Skeletal muscle tissue (tissue), 4 donors: Measurements from ENCODE around the gene ZC3H12C. TPM values are rescaled to one million over a fixed set of nuclear protein-coding genes. Genes with fewer than 3 reads are reported as not detected.

Source experiments
- H3K27ac ChIP-seq: one replicate; pipeline ENCODE4 v1.7.0; 2013; ENCODE audit warnings: mild to moderate bottlenecking, low read depth, low read length, inconsistent platforms
- H3K27me3 ChIP-seq, 3 donors: one replicate each; pipeline ENCODE4 v1.7.0; 2013; ENCODE audit warnings: low read length in 3 of 3; ENCODE audit not compliant: control insufficient read depth in 3 of 3, insufficient read depth in 3 of 3
- H3K36me3 ChIP-seq, 3 donors: one replicate each; pipeline ENCODE4 v1.7.0; 2013; ENCODE audit warnings: low read length in 3 of 3; ENCODE audit not compliant: control insufficient read depth in 3 of 3, insufficient read depth in 3 of 3
- H3K4me1 ChIP-seq, 3 donors: one replicate each; pipeline ENCODE4 v1.7.0; 2013; ENCODE audit warnings: low read length in 3 of 3, mild to moderate bottlenecking in 3 of 3; ENCODE audit not compliant: control insufficient read depth in 3 of 3, insufficient read depth in 3 of 3
- H3K4me3 ChIP-seq, 3 donors: one replicate each; pipeline ENCODE4 v1.7.0; 2013; ENCODE audit warnings: low read length in 3 of 3
- H3K9ac ChIP-seq, 3 donors: one replicate each; pipeline ENCODE4 v1.7.0; 2013; ENCODE audit warnings: low read length in 3 of 3, mild to moderate bottlenecking in 3 of 3, moderate library complexity in 2 of 3, low read depth in 1 of 3
- H3K9me3 ChIP-seq, 3 donors: one replicate each; pipeline ENCODE4 v1.7.0; 2013; ENCODE audit warnings: low read length in 3 of 3; ENCODE audit not compliant: control insufficient read depth in 3 of 3
- total RNA-seq: library from RNA; depleted of rRNA; stranded (reverse); fragments of >200 nt; gene quantifications from one replicate; pipeline ENCODE4 v1.2.3, GENCODE V29; 2014
- donor health status: Osteomylitis.

ZC3H12C gene
- total RNA-seq, 1 donor from 2014 or later: 13.6 TPM

DNA sequence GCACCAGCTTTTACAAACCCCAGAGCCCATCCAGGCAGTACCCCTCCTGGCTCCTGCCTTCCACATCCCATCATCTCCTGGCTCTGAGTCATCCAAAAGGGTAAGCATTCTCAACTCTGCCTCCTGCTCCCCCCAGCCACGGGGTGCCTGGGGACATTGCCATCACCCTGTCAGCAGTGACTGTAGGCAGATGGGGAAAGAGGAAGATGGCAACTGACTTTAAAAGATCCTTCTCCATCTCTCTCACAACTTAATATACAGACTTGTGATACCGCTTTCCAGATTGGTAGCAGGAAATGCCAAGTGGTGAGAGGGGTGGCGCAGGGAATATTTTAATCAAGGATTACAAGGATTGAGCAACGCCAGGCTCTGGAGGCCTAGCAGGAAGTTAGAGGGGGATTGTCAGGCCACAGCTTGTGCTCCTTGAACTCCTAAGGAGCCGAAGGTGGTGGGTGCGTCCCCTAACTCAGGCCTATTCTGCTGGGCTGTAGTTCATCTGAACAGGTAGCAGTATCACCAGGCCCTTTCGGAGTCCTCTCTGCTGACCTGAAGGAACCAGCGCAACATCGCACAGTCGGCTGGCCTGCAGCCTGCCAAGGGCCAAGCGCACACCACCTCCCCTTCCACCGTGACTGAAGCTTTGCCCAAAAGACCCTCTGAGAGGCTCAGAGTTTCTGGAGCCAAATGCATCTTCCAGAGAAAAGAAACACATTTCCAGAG, 83.3 kb downstream of the ZC3H12C start:
- no peaks in the 10 kb centered on the region for H3K36me3 ChIP-seq
- H3K27me3 ChIP-seq: no peaks in the 10 kb centered on the region
- H3K9ac ChIP-seq: no peak overlapping the region
- H3K4me1 ChIP-seq: peaks cover 3 to 6% (median 5%) of the 10 kb centered on the region in 3 donors
- no peaks in the 10 kb centered on the region for H3K9me3 ChIP-seq
- no peak overlapping the region for H3K27ac ChIP-seq
- no peak overlapping the region for H3K4me3 ChIP-seq

DNA sequence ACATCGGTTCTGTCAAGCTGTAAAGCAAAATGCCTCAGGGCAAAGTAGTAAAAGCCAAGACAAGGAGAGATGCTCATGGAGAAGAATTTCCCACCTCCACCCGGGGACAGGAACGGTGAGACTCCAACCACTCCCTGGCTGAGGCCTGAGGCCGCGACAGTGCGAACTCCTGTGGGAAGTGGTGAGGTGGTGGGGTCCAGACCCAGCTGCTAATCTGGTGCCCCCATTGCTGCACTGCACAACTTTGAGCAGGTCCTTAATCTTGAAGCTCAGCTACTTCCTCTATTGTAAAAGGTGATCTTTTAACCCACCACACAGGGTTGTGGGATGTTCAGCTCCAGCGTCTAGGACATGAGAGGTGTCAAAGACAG, 83.9 kb downstream of the ZC3H12C start:
- no peaks in the 10 kb centered on the region for H3K27me3 ChIP-seq
- no peaks in the 10 kb centered on the region for H3K36me3 ChIP-seq
- no peak overlapping the region for H3K27ac ChIP-seq
- no peak overlapping the region for H3K4me3 ChIP-seq
- peaks cover 3 to 6% (median 5%) of the 10 kb centered on the region in 3 donors for H3K4me1 ChIP-seq
- H3K9ac ChIP-seq: no peak overlapping the region
- H3K9me3 ChIP-seq: no peaks in the 10 kb centered on the region

DNA sequence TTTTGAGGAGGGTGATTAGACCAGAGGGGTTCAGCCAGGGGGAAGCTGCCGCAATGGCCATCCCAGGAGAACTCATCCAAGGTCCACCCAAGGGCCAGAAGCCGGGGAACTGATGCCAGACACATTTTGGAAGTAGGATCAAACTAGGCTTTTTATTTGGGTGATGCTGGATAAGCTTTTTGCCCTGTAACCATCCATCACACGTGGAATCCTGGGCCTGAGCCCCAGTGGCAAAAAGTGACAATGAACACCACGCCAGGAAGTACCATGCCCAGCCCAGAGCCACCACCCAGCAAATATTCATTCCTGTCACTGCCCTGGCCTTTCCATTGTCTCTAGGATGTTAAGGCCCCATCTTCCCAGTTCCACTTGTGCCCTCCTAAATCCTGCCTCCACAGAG, 85.9 kb downstream of the ZC3H12C start:
- Histone ChIP-seq H3K27me3 (no peaks in the 10 kb centered on the region), H3K4me1 (peaks cover 3% of the 10 kb centered on the region in 3 donors), H3K9ac (no peak overlapping the region), H3K4me3 (no peak overlapping the region), H3K27ac (no peak overlapping the region), H3K36me3 (no peaks in the 10 kb centered on the region), H3K9me3 (no peaks in the 10 kb centered on the region)

DNA sequence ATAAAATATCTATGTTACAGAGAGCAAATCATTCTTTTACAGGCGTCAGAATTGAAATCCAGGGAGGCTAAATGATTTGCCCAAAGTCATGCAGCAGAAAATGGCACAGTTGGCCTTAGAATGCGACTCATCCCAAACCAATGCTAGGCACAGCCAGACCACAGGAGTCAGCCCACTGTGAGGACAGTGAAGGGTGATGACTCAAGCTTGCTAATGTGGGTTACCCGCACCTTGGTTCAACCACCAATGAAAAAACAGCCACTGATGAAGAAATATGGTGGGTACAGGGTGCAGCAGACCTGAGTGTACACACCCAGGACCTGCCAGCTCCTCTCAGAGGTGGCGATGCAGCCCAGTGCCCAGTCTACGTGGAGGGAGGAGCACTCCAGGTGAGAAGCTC, 89.7 kb downstream of the ZC3H12C start:
- Histone ChIP-seq H3K9ac (no peak overlapping the region), H3K4me3 (no peak overlapping the region), H3K4me1 (no peaks in the 10 kb centered on the region), H3K27me3 (no peaks in the 10 kb centered on the region), H3K36me3 (peaks cover 0 to 2% (median 0%) of the 10 kb centered on the region in 3 donors), H3K9me3 (no peaks in the 10 kb centered on the region), H3K27ac (no peak overlapping the region)

DNA sequence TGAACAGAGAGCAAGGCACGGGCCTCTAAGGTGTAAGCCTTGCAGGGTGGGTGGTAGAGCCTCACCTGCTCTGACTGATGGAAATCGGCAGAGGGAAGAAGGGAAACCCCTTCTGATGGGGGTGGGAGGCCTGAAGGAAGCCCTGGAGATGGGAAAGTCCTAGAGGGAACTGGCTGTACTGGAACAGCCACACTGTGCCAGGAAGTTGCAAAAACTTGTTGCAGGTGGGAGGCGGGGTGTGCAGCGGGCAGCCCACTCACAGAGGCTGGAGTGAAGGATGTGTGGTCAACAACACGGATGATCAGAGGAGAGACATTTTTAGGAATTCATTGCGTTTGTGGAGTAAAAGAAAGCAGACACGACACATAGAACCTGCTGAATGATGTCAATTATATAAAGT, 91.3 kb downstream of the ZC3H12C start:
- Histone ChIP-seq H3K27me3 (no peaks in the 10 kb centered on the region), H3K36me3 (peaks cover 0 to 2% (median 0%) of the 10 kb centered on the region in 3 donors), H3K27ac (no peak overlapping the region), H3K9ac (no peak overlapping the region), H3K4me1 (no peaks in the 10 kb centered on the region), H3K4me3 (no peak overlapping the region), H3K9me3 (no peaks in the 10 kb centered on the region)

- Histone ChIP-seq H3K9me3 (no peaks in the 10 kb centered on the region), H3K4me3 (no peak overlapping the region), H3K4me1 (no peaks in the 10 kb centered on the region), H3K9ac (no peak overlapping the region), H3K27me3 (no peaks in the 10 kb centered on the region), H3K27ac (no peak overlapping the region), H3K36me3 (peaks cover 0 to 2% (median 0%) of the 10 kb centered on the region in 3 donors)
Observed at GRCh38 chr11:110185121-110185591, 92.0 kb downstream of the ZC3H12C start.

DNA sequence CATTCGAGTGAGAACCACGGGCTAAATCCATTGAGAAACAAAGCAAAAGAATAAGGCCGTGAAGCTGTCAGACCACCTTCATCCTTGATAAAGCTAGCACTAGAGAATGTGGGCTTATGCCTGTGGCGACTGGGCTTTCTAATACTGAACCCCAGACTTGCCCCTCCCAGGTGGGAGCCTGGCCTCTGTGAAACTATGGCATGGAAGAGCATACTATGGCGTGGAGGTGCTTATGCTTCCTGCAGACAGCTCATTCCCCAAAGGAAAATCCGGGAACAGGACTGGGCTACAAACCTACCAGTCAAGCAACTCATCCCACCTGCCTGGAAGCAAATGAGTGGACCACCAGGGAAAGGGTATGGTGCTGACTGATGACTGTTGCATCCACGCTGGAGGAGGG, 92.4 kb downstream of the ZC3H12C start:
- no peaks in the 10 kb centered on the region for H3K27me3 ChIP-seq
- peaks cover 0 to 2% (median 0%) of the 10 kb centered on the region in 3 donors for H3K36me3 ChIP-seq
- no peaks in the 10 kb centered on the region for H3K9me3 ChIP-seq
- H3K4me1 ChIP-seq: no peaks in the 10 kb centered on the region
- no peak overlapping the region for H3K4me3 ChIP-seq
- no peak overlapping the region for H3K9ac ChIP-seq
- H3K27ac ChIP-seq: no peak overlapping the region

GRCh38 chr11:110186456-110186855, 93.3 kb downstream of the ZC3H12C start:
- no peak overlapping the region for H3K9ac ChIP-seq
- no peaks in the 10 kb centered on the region for H3K4me1 ChIP-seq
- no peak overlapping the region for H3K4me3 ChIP-seq
- H3K9me3 ChIP-seq: no peaks in the 10 kb centered on the region
- no peaks in the 10 kb centered on the region for H3K27me3 ChIP-seq
- H3K27ac ChIP-seq: no peak overlapping the region
- H3K36me3 ChIP-seq: peaks cover 0 to 2% (median 0%) of the 10 kb centered on the region in 3 donors

- H3K27ac ChIP-seq: no peak overlapping the region
- no peaks in the 10 kb centered on the region for H3K4me1 ChIP-seq
- no peaks in the 10 kb centered on the region for H3K9me3 ChIP-seq
- H3K4me3 ChIP-seq: no peak overlapping the region
- H3K27me3 ChIP-seq: no peaks in the 10 kb centered on the region
- peaks cover 0 to 2% (median 0%) of the 10 kb centered on the region in 3 donors for H3K36me3 ChIP-seq
- H3K9ac ChIP-seq: no peak overlapping the region
Observed at GRCh38 chr11:110186867-110187266, 93.7 kb downstream of the ZC3H12C start.

- no peak overlapping the region for H3K27ac ChIP-seq
- H3K9ac ChIP-seq: no peak overlapping the region
- no peaks in the 10 kb centered on the region for H3K27me3 ChIP-seq
- peaks cover 0 to 2% (median 0%) of the 10 kb centered on the region in 3 donors for H3K36me3 ChIP-seq
- H3K9me3 ChIP-seq: no peaks in the 10 kb centered on the region
- H3K4me3 ChIP-seq: no peak overlapping the region
- no peaks in the 10 kb centered on the region for H3K4me1 ChIP-seq
Observed at GRCh38 chr11:110187731-110188130, 94.5 kb downstream of the ZC3H12C start.
